Smooth muscle cell (in vitro differentiated cells): ENCODE measurements around the gene SCN10A. TPM values are rescaled to one million over a fixed set of nuclear protein-coding genes. Genes with fewer than 3 reads are reported as not detected.

ENCODE experiments used
- DNase-seq: peaks from one replicate; lab custom pipeline; 2025; ENCODE audit not compliant: unreplicated experiment; lab: John Stamatoyannopoulos, UW
- H2AFZ ChIP-seq: fragments of 200-600 bp; sonication (generic); 2 replicates; pipeline ENCODE4 v1.6.0; 2016; ENCODE audit warnings: antibody characterized with exemption, low read depth, mild to moderate bottlenecking
- H3F3A ChIP-seq: fragments of 200-600 bp; sonication (generic); 2 replicates; pipeline ENCODE4 v1.6.0; 2017; ENCODE audit warnings: antibody characterized with exemption, low read depth
- H3K27ac ChIP-seq: fragments of 200-600 bp; sonication (generic); 2 replicates; pipeline ENCODE4 v1.5.1; 2016; ENCODE audit warnings: low read depth, mild to moderate bottlenecking
- H3K27me3 ChIP-seq: fragments of 200-600 bp; sonication (generic); 2 replicates; pipeline ENCODE4 v1.6.1; 2016; ENCODE audit warnings: low read depth, mild to moderate bottlenecking
- H3K36me3 ChIP-seq: fragments of 200-600 bp; sonication (generic); 2 replicates; pipeline ENCODE4 v1.5.1; 2016; ENCODE audit warnings: low read depth
- H3K4me1 ChIP-seq: fragments of 200-600 bp; sonication (generic); 2 replicates; pipeline ENCODE4 v1.5.1; 2016; ENCODE audit warnings: low read depth
- H3K4me2 ChIP-seq: fragments of 200-600 bp; sonication (generic); 2 replicates; pipeline ENCODE4 v1.6.0; 2016; ENCODE audit warnings: mild to moderate bottlenecking
- H3K4me3 ChIP-seq: fragments of 200-600 bp; sonication (generic); 2 replicates; pipeline ENCODE4 v1.5.1; 2016; ENCODE audit warnings: mild to moderate bottlenecking
- H3K79me2 ChIP-seq: fragments of 200-600 bp; sonication (generic); 2 replicates; pipeline ENCODE4 v1.6.0; 2016; ENCODE audit warnings: low read depth, mild to moderate bottlenecking
- H3K9ac ChIP-seq: fragments of 200-600 bp; sonication (generic); 2 replicates; pipeline ENCODE4 v1.6.0; 2016; ENCODE audit warnings: low read depth
- H3K9me3 ChIP-seq: fragments of 200-600 bp; sonication (generic); replicated peaks from 2 replicates; pipeline ENCODE4 v1.5.1; 2016; ENCODE audit warnings: low read depth
- H4K20me1 ChIP-seq: fragments of 200-600 bp; sonication (generic); 2 replicates; pipeline ENCODE4 v1.6.0; 2016; ENCODE audit warnings: low read depth
- CTCF ChIP-seq: fragments of 200-600 bp; sonication (generic); IDR thresholded peaks from 2 replicates; pipeline ENCODE4 v1.5.1; 2017; ENCODE audit warnings: borderline replicate concordance, mild to moderate bottlenecking, antibody characterized with exemption; ENCODE audit not compliant: insufficient read depth, poor library complexity, severe bottlenecking
- WGBS: methylation state at CpG from one replicate; pipeline ENCODE4 v1.1.7; 2016; ENCODE audit warnings: low lambda C conversion rate; 5-methylcytosine and 5-hydroxymethylcytosine counted together
- polyA plus RNA-seq: library from polyadenylated mRNA; unstranded; fragments of >200 nt; fragmentation: Nextera tagmentation; extraction: Ambion mirVana; gene quantifications from 2 replicates; pipeline ENCODE4 v1.2.1, GENCODE V29; 2016
- total RNA-seq: library from RNA; depleted of rRNA; stranded (reverse); fragments of >200 nt; gene quantifications from 2 replicates; pipeline ENCODE4 v1.2.3, GENCODE V29; 2014

SCN10A gene
- total and polyA plus RNA-seq, 2 experiments from 2014 or later: not detected

- Histone ChIP-seq H3K36me3 (no peaks in the 10 kb centered on the region), H3K4me3 (no peak overlapping the region), H3K9me3 (no peaks in the 10 kb centered on the region), H3K79me2 (no peaks in the 10 kb centered on the region), H3K9ac (no peak overlapping the region), H3K27me3 (peaks cover 5% of the 10 kb centered on the region), H3K27ac (no peak overlapping the region), H2AFZ (no peak overlapping the region), H3K4me1 (no peaks in the 10 kb centered on the region), H3F3A (no peaks in the 10 kb centered on the region), H4K20me1 (no peaks in the 10 kb centered on the region), H3K4me2 (no peak overlapping the region)
- 90% methylated on average over 5 of the region's 5 CpGs for WGBS
- TF ChIP-seq CTCF: no peak
- DNase-seq: no peak
These were observed 7.2 kb upstream of the SCN10A start for GRCh38 chr3:38823186-38823585.

- H3K27me3 ChIP-seq: peaks cover 18% of the 10 kb centered on the region
- H2AFZ ChIP-seq: no peak overlapping the region
- 76% methylated on average over 5 of the region's 5 CpGs for WGBS
- H4K20me1 ChIP-seq: no peaks in the 10 kb centered on the region
- H3F3A ChIP-seq: no peaks in the 10 kb centered on the region
- H3K4me1 ChIP-seq: no peaks in the 10 kb centered on the region
- H3K4me3 ChIP-seq: no peak overlapping the region
- no peaks in the 10 kb centered on the region for H3K36me3 ChIP-seq
- no peaks in the 10 kb centered on the region for H3K9me3 ChIP-seq
- H3K4me2 ChIP-seq: no peak overlapping the region
- H3K79me2 ChIP-seq: no peaks in the 10 kb centered on the region
- no peak overlapping the region for H3K27ac ChIP-seq
- no peak overlapping the region for H3K9ac ChIP-seq
- no peak for TF ChIP-seq CTCF
- no peak for DNase-seq
These were observed 4.2 kb downstream of the SCN10A start for GRCh38 chr3:38811822-38812221.

GRCh38 chr3:38805765-38806386 lies 10.1 kb downstream of the SCN10A start:
- no peak overlapping the region for H2AFZ ChIP-seq
- H3K4me3 ChIP-seq: no peak overlapping the region
- no peak for DNase-seq
- no peaks in the 10 kb centered on the region for H3K27me3 ChIP-seq
- H3K79me2 ChIP-seq: no peaks in the 10 kb centered on the region
- no peak for TF ChIP-seq CTCF
- no peaks in the 10 kb centered on the region for H3F3A ChIP-seq
- no peaks in the 10 kb centered on the region for H3K9me3 ChIP-seq
- H4K20me1 ChIP-seq: no peaks in the 10 kb centered on the region
- WGBS: 13% methylated on average over 9 of the region's 9 CpGs
- no peaks in the 10 kb centered on the region for H3K36me3 ChIP-seq
- no peak overlapping the region for H3K4me2 ChIP-seq
- no peaks in the 10 kb centered on the region for H3K4me1 ChIP-seq
- H3K9ac ChIP-seq: no peak overlapping the region
- H3K27ac ChIP-seq: no peak overlapping the region

GRCh38 chr3:38805004-38805403 lies 11.0 kb downstream of the SCN10A start:
- 42% methylated on average over 1 of the region's 1 CpG for WGBS
- no peak for DNase-seq
- no peak overlapping the region for H2AFZ ChIP-seq
- H3K9me3 ChIP-seq: no peaks in the 10 kb centered on the region
- no peak for TF ChIP-seq CTCF
- H3K79me2 ChIP-seq: no peaks in the 10 kb centered on the region
- H4K20me1 ChIP-seq: no peaks in the 10 kb centered on the region
- H3K4me3 ChIP-seq: no peak overlapping the region
- no peaks in the 10 kb centered on the region for H3K36me3 ChIP-seq
- no peaks in the 10 kb centered on the region for H3F3A ChIP-seq
- no peak overlapping the region for H3K9ac ChIP-seq
- H3K27me3 ChIP-seq: no peaks in the 10 kb centered on the region
- no peak overlapping the region for H3K27ac ChIP-seq
- H3K4me1 ChIP-seq: no peaks in the 10 kb centered on the region
- no peak overlapping the region for H3K4me2 ChIP-seq
